NCI-H2107 treated with DMSO at 0.1 percent for 48 hours (cell line): ENCODE data around the gene VTA1.
"Not testable (repeated sequence)": the region's sequence is repeated elsewhere in the genome, so short reads cannot be mapped to it uniquely, and the experiment has no call there.

ENCODE experiments used
- DNase-seq: peaks from one replicate; lab custom pipeline; 2025; ENCODE audit not compliant: unreplicated experiment; lab: John Stamatoyannopoulos, UW

VTA1 gene

GRCh38 chr6:142225115-142225514, 78.1 kb downstream of the VTA1 start:
- DNase-seq = no peak

DNA sequence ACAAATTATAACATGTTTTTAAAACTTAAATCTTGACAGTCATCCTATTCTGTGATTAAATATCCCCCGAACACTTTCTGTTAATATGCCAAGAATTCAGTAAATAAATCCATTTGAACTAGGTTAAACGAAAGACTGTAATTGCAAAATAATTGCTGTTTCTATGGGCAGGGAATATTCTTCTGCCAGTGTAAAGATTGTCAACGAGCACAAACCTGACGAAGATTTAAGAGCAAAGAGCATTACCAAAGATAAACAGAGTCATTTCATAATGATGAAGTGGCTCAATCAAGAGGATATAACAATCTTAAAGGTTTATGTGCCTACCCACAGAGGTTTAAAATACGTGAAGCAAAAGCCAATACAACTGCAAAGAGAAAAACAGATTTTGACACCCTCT, 78.5 kb downstream of the VTA1 start:
- DNase-seq = no peak

GRCh38 chr6:142226731-142227130, 79.7 kb downstream of the VTA1 start:
- DNase-seq = no peak

DNA sequence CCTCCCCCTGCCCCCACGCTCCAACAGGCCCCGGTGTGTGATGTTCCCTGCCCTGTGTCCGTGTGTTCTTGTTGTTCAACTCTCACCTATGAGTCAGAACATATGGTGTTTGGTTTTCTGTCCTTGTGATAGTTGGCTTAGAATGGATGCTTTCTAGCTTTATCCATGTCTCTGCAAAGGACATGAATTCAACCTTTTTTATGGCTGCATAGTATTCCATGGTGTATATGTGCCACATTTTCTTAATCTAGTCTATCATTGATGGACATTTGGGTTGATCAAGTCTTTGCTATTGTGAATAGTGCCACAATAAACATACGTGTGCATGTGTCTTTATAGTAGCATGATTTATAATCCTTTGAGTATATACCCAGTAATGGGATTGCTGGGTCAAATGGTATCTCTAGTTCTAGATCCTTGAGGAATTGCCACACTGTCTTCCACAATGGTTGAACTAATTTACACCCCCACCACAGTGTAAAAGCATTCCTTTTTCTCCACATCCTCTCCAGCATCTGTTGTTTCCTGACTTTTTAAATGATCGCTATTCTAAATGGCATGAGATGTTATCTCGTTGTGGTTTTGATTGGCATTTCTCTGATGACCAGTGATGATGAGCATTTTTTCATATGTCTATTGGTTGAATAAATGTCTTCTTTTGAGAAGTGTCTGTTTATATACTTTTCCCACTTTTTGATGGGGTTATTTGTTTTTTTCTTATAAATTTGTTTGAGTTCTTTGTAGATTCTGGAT, 82.6 kb downstream of the VTA1 start:
- not testable (repeated sequence) for DNase-seq

GRCh38 chr6:142232206-142233044, 85.4 kb downstream of the VTA1 start:
- peak; percentile 7 for DNase-seq

DNA sequence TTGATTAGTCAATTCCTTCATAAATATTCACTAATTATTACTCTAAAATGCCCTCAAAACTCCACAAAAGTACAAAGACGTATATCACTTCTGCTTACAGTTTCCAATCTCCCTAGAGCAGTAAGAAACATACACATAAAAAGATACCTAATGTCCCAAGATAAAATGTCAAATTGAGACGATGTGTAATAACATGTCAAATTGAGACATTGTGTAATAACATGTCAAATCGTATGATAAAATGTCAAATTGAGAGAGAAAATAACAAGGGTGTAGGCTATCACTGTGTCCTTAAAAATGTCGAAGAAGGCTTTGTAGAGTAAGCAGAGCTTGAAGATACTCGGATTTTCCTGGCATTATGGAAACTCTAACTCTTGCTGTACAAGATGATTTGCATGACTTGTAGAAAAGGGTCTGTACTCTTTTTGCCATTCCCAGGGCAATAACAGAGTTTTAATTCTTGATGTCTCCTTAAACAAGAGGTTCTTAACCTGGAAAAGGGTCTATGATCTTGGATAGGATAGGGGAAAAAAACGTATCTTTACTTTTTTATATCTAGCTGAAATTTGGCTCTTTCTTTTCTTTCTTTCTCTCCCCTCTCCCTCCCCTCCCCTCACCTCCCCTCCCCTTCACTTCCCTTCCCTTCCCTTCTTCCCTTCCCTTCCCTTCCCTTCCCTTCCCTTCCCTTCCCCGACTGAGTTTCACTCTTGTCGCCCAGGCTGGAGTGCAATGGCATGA, 87.1 kb downstream of the VTA1 start:
- no peak for DNase-seq

DNA sequence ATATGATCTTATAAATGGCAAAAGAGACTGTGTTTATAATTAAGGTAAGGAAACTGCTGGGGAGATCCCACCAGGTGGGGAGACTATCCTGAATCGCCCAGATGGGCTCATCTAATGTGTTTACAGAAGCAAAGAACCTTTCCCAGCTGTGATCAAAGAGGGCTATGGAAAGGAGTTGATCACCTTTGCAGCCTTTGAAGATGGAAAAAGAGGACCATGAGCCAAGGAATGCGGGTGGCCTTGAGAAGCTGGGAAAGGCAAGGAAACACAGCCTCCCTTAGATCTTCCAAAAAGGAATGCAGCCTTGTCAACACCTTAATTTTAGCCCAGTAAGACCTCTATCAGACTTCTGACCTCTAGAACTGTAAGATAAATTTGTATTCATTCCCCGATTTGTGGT, 88.2 kb downstream of the VTA1 start:
- DNase-seq = no peak

GRCh38 chr6:142235791-142236190, 88.7 kb downstream of the VTA1 start:
- DNase-seq = no peak

DNA sequence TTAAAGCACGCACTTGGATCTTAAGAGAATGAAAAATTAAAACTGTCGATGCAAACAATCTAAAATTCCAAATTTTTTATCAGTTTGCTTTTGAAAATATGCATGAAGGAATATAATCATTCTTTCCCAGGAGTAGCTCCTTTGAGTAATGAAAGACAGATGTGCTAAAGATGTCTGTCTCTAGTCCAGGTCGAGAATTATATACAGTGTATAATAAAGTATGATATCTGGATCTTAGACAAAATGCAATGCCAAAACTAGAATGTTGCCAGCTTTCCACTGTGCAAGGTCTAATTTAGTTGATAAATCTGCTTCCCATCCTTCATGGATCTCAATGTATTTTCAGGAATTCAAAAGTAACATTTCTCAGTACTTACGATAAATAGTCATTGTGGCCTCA, 89.6 kb downstream of the VTA1 start:
- DNase-seq = no peak

DNA sequence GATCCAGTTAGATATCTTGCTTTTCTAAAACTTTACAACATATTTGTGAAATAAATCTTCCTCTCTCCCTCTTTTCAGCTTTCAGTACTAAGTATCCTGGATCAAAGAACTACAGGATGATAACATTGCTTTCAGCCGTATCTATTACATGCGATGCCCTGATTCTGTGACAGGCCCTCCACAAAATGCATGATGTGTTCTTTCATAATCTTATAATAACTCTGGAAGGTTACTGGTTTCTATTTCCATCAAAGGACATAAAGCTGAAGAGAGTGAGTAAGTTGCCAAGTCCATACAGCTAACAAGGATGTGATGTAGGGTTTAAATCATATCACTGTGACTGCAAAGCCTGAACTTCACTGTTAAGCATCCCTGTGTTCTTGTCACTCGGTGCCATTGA, 91.8 kb downstream of the VTA1 start:
- no peak for DNase-seq

- DNase-seq = no peak
Observed at GRCh38 chr6:142240179-142240578, 93.1 kb downstream of the VTA1 start.

- DNase-seq = no peak
Observed at GRCh38 chr6:142241061-142241460, 94.0 kb downstream of the VTA1 start.

GRCh38 chr6:142242269-142242668, 95.2 kb downstream of the VTA1 start:
- DNase-seq = no peak

DNA sequence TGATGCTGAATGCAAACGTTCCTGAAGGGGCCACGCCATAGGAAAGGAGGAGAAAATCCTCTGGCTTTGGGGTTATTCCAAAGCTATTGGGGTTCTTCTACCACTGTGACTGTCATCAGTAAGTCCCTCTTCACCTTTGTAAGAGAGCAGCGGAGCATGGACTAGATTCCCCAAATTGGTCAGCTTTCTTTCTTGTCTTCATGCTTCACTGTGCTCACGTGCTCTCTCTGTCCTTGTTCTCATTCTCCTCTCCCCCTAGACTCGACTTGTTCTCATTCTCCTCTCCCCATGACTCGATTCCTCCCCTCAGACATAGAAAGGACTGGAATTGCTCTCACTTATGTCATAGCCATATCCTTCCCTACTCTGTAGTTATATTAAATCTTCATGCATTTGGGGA, 99.9 kb downstream of the VTA1 start:
- DNase-seq = no peak

GRCh38 chr6:142249266-142249665, 102.2 kb downstream of the VTA1 start:
- no peak for DNase-seq

GRCh38 chr6:142251930-142252445, 104.9 kb downstream of the VTA1 start:
- no peak for DNase-seq

- no peak for DNase-seq
Observed at GRCh38 chr6:142254513-142254912, 107.5 kb downstream of the VTA1 start.

DNA sequence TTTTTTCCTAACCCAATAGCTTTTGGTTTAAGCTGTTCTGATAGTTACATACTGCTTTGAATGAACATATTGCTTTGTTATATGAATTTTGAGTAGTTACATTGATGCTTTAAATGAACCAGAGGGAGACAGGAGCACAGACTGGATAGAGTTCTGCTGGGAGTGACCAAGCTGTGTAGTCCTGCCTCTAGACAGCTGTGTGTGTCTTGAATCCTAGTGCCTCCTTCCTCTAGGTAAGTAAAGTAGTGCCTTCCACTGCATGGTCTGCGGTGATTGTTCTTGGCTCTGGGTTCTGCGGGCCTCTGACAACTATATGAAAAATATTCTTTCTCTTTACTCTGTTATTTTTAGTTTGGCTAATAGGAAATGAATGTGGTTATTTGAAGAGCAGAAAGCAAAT, 108.7 kb downstream of the VTA1 start:
- no peak for DNase-seq

DNA sequence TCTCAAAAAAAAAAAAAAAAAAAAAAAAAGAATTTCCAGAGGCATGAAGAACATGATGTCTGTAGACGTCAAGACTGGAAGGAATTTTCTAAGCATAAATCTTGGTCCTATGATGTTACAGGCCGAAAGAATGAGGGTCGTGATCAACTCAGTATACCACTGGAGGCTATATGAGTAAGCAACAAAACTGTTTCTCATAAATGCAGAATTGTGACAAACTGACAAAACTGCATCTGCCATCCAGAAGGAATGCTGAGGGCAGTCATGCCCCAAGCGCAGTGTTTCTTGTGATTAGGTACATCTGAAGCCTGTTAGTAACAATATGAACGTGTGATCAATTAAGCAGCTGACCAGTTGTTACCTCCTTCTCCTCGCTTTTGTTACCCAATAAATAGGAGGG, 111.2 kb downstream of the VTA1 start:
- no peak for DNase-seq

DNA sequence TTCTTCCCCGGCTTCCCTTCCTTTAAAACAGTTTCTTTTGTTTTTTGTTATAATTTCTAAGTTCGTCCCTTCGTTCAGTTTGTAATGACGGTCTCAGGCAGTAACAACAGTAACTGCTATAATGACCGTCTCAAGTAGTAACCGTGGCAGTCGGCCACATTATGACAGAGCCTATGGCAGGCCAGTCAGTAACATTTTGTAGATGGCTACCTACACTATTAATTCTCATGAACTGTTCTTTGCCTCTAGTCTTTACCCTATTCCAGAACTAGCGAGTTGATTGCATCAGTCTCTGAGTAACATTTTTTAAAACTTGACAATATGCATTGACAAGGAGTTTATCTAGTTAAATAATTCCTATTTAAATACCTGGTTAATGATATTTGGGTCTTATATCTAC, 111.7 kb downstream of the VTA1 start:
- DNase-seq = no peak

- DNase-seq = no peak
Observed at GRCh38 chr6:142260748-142261147, 113.7 kb downstream of the VTA1 start.

DNA sequence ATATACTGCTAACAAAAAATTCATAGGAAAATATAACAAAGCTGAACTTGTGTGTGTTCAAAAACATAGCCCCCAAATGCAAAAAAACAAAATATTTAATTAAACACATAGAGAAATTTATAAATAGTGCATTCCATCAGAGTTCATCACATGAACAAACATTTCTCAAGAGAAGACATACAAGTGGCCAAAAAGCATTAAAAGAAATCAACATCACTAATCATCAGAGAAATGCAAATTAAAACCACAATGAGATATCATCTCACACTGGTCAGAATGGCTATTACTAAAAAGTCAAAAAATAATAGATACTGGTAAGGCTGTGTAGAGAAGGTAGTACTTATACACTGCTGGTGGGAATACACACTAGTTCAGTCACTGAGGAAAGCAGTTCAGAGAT, 115.2 kb downstream of the VTA1 start:
- DNase-seq = no peak
